HG02610 (cell line): ENCODE results near the gene LCORL.

Source experiments
- ATAC-seq: cut with Tn5 transposase; IDR thresholded peaks from one replicate; pipeline ENCODE4 v1.9.1; 2021; ENCODE audit warnings: mild to moderate bottlenecking, moderate library complexity; ENCODE audit not compliant: unreplicated experiment

The LCORL gene

DNA sequence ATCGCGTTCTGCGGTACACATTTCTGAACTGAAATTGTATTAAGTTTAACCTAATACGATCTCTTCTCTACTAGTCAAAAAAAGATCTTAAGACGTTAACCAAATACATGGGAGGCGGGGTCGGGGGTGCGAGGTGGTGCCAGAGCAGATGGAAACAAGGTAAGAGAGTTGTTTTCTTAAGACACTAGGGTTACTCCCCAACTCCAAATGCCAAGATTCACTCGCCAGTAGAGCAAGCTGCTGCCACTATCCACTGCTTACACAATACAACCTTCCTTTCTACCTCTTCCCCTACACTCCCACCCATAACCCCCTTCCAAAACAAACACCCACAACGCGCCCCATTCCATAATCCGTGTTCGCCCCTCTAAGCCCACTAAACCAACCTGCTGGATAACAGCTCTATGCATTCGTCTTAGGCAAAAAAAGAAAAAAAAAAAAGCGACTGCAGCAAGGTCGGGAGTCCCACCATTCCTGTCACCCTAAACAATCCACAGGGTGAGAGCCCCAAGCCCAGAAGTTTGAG is 1.3 kb downstream of the LCORL start:
- no peak for ATAC-seq

DNA sequence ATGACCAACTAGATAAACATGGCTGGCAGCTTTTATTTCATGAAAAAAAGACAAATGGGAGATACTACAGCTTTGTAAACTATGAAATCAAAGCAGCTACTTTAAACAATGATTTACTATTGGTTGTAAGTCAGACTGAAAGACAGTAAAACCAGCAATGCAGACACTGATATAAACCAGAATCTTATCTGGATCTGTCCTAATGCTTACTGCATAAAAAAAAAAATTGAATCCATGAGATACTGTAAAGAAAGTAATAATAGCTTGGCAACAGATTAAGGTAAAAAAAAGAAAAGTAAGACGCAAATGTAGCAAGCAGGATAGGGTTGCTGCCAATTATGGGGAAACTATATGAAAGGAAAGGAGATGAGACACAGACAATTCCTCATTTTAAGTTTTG is 7.3 kb downstream of the LCORL start:
- ATAC-seq = no peak

DNA sequence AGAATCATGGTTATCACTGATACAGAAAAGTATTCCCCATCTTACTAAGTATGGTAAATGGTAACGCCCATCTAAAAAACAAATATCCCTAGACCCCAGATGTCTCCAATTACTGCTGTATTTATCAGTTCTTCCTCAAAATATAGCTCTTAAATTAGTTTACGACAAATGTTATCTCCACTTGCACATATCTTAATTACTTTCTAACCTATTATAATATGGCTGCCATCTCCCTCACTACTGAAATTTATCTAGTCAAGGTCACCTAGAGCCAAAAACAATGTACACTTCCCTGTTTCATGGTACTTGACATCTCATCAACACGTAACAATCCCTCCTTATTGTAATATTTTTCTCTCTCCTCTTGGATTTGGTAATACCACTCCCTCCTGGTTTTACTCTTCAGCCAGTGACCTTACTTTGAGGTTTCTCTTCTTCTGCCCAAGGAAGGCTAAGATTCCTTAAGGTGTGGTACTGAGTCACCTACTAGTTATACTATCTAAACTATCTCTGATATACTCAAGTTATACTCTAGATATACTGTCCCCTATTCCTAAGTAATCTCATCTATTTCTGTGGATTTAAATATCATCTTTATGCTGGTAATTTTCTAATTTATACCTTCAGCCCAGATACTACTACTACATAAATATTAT is 8.6 kb downstream of the LCORL start:
- ATAC-seq = no peak

DNA sequence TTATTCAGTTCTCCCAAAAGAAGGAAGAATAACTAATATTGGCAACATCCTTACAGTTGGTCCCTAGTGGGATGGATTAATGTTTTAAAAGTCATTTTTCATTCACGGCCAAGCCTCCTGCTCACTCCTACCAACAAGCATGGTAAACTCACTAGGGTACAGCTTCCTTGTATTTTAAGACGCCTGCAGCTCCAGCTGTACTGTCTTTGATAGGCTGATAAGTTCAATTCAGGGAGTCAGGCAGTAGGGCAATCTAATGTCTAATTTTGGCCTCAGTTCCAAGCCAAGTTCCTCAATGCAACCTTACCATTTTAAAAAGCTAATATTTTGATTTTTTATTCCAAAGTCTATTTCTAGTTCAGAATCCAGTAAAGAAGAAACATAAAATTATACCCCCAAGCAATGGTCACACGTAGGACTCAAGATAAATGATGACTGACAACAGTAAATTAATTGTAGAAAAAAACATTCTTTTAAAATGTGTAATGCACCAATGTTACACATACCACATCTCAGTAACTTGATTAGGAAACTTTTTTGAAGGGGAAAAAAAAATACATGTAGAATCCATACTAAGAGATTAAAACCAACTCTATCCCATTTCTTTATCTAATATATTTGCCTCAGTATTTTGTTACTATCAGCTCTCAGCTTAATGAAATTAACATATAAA is 9.3 kb downstream of the LCORL start:
- ATAC-seq = no peak

DNA sequence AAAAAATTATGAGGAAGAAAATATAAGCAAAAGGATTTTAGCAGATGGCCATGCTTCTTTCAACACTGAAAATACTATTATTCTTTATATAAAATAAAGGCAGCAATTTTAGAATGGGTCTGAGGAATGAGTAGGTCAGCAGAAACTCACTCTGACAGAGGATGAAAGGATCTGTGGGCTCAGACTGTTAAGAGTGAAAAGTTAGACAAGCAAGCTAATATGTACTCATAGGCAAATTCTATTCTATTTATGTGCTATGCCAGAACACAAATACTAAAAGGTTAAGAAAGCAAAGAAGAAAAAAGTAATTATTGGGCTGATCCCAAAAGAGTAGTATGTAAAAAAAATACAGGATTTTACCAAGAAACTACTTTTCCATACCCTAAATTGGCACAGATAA is 13.9 kb downstream of the LCORL start:
- ATAC-seq = peak; percentile 52

DNA sequence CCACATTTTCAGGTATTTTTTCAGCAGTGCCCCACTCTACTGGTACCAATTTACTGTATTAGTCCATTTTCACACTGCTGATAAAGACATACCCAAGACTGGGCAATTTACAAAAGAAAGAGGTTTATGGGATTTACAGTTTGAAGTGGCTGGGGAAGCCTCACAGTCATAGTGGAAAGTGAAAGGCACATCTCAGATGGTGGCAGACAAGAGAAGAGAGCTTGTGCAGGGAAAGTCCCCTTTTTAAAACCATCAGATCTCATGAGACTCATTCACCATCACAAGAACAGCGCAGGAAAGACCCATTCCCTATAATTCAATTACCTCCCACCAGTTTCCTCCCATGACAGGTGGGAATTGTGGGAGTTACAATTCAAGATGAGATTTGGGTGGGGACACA is 15.1 kb downstream of the LCORL start:
- peak; percentile 72 for ATAC-seq

DNA sequence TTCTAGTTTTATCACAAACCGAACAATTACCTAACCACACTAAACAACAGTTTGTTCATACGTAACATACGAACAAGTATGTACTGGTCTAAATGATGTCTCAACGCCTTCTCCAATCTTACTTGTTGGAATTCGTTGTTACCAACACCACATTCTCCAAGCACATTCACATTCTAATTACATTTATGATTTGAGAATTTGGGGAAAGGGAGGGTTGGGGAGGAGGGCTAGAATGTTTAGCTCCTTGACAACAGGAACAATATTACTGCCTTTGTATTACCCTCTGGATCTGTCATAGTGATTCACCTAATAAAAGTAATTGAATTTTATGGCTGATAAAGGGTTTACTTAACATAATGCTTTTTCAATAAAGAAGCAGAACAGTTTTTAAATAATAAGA is 24.4 kb downstream of the LCORL start:
- ATAC-seq = no peak

DNA sequence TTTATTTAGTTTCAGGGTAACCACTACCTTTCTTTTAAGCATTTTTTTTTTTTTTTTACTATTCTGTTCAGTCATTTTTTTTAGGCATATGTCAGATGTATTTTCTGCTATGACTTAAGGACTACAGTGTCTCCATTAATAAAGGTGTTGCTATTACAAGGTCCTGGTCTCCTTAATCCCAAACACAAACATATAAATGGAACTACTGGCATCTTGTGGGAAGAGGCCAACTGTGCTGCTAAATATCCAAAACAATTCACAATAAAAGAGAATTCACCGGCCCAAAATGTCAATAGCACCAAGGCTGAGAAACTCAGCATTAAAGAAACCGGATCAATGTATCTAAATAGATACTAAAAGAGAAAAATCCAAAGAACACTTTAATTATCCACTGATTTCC is 26.4 kb downstream of the LCORL start:
- no peak for ATAC-seq

DNA sequence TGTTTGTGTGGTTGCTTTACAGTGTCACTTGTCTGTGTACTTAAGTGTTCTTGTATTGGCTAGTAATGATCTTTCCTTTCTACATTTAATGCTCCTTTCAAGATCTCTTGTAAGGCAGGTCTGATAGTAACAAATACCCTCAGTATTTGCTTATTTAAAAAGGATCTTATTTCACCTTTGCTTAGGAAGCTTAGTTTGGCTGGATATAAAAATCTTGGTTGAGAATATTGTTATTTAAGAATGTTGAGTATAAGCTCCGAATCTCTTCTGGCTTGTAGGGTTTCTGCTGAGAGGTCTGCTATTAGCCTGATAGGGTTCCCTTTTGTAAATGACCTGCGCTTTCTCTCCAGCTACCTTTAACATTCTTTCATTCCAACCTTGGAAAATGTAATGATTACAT is 35.7 kb downstream of the LCORL start:
- ATAC-seq = no peak

DNA sequence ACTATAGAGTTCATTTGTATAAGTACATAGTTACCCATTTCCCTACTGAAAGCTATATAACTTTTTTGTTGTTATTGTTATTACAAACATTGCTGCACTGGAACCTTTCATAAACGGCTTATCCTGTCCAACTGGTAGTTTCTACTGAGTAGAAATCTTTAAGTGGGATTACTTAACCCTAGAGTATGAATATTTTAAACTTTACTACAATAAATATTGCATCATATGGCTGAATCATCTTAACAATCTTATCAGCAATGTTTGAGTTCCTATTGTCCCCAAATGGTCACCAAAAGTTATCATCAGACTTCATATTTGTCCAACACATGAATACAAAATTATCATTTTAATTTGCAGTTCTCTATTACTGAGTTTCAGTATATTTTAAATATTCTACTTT is 40.5 kb downstream of the LCORL start:
- ATAC-seq = no peak

DNA sequence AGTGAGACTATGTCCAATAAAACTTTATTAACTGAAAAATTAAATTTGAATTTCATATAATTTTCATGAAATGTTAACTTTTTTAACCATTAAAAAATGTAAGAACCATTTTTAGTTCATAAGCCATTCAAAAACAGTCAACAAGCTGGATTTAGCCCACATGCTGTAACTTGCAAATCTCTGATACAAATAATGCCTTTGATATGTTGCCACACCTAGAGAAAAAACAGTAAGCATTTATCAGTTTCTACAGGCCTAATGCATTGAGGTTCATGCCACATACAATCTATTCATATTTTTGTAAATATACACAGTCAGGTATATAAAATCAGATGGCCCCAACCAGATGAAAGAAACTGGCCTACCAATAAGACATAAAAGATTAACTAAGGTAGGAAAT is 52.8 kb downstream of the LCORL start:
- ATAC-seq = no peak

DNA sequence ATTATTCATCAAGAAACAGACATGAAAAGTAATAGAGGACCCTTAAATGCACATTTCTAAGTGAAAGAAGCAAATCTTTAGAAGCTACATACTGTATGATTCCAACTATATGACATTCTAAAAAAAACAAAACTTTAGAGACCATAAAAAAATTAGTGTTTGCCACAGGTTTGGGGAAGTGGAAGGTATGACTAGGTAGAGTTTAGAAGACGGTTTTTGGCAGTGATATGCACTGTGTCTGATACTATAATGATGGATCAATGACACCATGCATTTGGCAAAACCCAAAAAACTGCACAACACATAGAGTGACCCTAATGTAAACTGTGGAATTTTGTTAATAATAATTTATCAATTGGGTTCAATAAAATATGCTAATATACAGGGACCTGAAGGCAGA is 54.5 kb downstream of the LCORL start:
- ATAC-seq = no peak

DNA sequence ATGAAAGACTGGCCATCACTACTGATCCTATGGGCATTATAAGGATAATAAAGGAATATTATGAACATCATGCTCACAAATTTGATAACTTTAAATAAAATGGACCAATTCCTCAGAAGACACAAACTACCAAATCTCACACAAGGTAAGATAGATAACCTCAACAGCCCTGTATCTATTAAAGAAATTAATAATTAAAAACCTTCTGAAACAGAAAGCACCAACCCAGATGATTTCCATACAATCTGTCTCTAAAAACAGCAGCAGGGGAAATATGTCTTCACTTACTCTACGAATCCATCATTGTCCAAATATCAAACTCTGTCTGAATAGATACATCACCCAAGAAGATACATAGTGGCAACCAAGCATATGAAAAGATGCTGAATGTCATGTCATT is 55.2 kb downstream of the LCORL start:
- no peak for ATAC-seq

DNA sequence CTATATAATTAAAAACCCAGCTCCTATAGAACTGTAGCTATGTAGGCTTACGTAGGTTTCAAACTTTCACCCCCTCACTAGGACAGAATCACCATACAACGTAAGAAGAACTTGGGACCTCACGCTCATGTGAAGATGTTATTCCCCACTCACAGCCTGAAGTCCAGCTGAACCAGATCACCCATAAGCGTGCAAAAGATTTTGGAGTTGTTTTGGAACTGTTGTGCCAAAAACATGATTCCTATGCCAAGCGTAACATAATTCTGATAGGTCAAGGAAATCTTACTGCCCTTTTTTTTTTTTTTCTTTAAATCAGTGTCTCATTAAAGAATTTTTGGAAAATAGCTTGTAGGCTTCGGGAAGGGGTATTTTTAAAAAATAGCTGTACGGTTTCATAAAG is 57.0 kb downstream of the LCORL start:
- no peak for ATAC-seq

DNA sequence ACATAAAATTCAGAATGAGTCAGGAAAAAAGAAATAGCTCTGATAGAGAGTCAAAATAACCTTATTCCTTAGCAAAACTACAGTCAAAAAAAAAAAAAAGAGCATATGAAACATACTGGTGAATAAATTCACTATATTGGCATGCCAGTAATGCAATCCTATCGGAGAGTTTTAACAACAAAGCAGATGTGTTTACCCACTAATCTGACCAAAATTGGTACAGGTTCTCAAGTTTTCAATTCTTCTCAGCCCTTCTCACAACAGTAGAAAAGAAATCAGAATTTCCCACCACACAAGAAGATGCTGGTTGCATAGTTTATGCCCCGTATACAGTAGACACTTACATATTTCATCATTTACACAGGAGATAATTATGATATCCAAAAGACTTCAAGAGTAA is 59.4 kb downstream of the LCORL start:
- no peak for ATAC-seq

DNA sequence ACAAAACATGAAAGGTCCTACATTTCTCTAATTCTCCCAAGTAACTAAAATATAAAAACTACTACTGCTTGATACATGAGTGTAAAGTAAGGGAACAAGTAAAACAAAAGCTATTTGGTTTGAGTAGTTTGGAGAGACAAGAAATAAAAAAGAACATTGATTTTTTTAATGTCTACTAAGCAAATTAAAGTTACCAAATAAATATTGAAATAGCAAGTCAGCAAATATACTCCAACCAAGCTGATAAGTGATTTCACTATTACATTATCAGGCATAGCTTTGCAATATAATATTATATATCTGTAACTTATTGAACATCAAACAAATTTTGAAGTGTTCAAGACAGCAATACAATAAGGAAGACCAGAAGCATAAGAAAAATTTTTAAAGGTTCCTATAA is 60.3 kb downstream of the LCORL start:
- ATAC-seq = no peak

DNA sequence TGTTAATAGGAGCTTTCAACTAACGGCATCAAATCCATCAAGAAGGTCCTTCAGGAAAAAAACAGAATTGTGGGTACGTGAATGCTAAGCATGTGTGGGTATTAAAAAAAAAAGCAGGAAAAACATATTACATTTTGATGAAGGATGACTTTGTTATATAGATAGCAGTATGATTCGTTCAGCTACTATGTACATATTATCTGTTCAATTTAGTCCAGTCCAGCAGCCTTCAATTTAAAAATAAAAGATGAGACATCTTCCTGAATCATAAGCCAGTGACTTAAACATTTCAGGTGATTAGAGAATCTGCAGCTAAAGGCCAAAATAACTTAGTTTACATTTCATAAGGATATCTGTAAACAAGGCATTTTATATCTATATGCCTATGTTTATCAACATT is 63.4 kb downstream of the LCORL start:
- no peak for ATAC-seq

DNA sequence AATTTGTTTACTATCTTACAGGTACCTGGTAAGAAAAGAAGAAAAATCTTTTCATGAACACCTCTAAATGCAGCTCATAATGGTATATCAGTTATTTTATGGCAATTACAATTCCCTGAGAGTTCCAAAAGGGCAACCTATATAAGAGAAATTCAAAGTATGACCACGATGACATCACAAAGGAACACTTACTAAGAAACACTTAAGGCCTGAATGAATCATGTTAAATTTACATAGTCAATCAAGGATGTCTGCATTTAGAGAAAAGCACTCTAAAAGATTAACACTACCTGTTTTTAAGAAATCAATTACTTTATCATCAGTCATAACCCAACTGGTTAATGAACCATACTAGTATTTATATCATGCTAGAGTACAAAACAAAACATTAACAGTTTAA is 63.9 kb downstream of the LCORL start:
- no peak for ATAC-seq

DNA sequence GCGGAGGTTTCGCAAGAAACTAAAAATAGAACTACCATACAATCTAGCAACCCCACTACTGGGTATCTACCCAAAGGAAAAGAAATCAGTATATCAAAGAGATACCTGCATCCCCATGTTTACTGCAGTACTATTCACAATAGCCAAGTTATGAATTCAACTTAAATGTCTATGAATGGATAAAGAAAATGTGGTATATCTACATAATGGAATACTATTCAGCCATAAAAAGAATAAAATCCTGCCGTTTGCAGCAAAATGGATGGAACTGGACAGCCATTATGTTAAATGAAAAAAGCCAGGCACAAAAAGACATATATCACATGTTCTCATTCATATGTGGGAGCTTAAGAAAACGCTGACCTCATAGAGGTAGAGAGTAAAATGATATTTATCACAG is 65.3 kb downstream of the LCORL start:
- ATAC-seq = no peak

DNA sequence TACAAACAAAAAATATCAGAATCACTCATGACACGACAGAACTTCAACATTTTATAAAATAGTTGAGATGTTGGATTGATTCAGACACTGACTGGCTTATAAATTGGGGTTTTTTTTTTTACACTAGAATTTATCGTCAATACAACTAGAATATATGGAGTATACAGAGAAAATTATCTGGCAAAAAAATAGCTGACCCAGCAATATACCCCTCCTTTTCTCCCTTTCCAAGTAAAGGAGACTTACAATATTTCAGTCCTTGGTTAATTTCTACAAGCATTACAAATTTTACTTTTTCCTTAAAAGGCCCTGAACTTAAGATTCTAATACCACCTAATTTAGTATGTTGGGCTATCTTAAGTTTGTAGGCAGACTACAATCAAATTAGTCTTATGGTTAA is 76.3 kb downstream of the LCORL start:
- no peak for ATAC-seq

DNA sequence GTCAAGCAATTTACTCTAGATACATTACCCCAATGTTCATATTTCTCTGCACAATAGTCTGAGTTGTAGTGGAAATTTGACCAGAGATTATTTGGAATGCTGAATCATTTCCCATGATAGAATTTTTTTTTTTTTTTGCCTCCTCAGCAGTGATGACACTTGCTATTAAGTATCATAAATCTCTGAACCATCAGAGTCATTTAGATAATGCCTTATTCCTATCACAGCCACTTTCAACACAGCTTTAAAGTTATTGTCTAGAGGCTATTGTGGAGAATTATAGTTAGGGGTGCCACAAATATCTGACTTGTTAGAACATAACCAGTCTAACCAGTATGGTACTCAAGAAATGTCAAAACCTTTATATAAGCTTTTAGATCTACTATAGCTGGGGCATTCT is 79.8 kb downstream of the LCORL start:
- no peak for ATAC-seq

DNA sequence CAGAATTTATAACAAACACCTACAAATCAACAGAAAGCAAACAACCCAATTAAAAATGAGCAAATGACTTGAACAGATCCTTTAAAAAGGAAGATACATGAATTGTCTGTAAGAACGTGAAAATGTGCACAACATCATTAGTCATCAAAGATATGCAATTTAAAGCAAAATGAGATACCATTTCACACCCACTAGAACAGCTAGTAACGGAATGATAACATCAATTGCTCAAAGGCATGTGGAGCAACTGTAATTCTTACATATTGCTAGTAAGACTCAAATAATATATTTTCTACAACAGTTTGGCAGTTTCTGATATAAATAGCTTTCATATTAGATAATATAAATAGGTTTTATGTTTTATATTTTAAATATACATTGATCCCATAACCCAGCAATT is 82.5 kb downstream of the LCORL start:
- no peak for ATAC-seq

DNA sequence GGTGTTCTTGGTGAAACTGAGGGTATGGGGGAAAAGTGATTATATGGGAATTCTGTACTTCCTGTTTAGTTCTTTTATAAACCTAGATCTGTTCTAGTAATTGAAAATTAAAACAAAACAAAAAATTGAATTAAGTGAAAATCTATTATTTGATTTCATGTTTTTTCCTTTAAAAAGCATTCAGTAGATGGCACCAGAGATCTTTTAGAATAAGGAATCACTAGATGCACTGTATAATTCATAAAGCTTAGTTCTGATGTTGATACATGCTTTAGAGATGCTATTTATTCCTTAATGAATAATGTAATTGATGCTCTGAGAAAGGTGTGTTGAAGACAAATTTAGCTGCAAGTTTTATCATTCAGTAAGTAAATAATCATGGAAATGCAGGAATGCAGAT is 87.3 kb downstream of the LCORL start:
- no peak for ATAC-seq
